22Rv1 (cell line): ENCODE data around the gene RAP1GAP2.

Experiments
- H3K27ac ChIP-seq: fragments of 450-650 bp; 2 replicates; pipeline ENCODE4 v1.5.1; 2017
- CTCF ChIP-seq: fragments of 450-650 bp; IDR thresholded peaks from 2 replicates; pipeline ENCODE4 v1.5.1; 2017; ENCODE audit warnings: mild to moderate bottlenecking
- ZFX ChIP-seq: fragments of 450-650 bp; IDR thresholded peaks from 2 replicates; pipeline ENCODE4 v1.6.1; 2017; ENCODE audit warnings: antibody characterized with exemption, borderline replicate concordance

The RAP1GAP2 gene

GRCh38 chr17:2909846-2910234, 113.6 kb downstream of the RAP1GAP2 start:
- TF ChIP-seq ZFX (no peak), CTCF (no peak)
- H3K27ac ChIP-seq, result no peak overlapping the region

- TF ChIP-seq CTCF (no peak), ZFX (no peak)
- H3K27ac ChIP-seq, result no peak overlapping the region
Measured at GRCh38 chr17:2911035-2911754, 115.0 kb downstream of the RAP1GAP2 start.

GRCh38 chr17:2911755-2912111, 115.5 kb downstream of the RAP1GAP2 start:
- no peak overlapping the region for H3K27ac ChIP-seq
- no peak for TF ChIP-seq CTCF
- TF ChIP-seq ZFX, result no peak

GRCh38 chr17:2912754-2913153, 116.5 kb downstream of the RAP1GAP2 start:
- no peak overlapping the region for H3K27ac ChIP-seq
- TF ChIP-seq ZFX, result no peak
- TF ChIP-seq CTCF, result no peak

GRCh38 chr17:2916461-2916860, 120.2 kb downstream of the RAP1GAP2 start:
- no peak for TF ChIP-seq ZFX
- no peak for TF ChIP-seq CTCF

GRCh38 chr17:2921443-2921842, 125.2 kb downstream of the RAP1GAP2 start:
- no peak overlapping the region for H3K27ac ChIP-seq
- TF ChIP-seq ZFX (no peak), CTCF (no peak)

More at GRCh38 chr17:2916461-2916860, 120.2 kb downstream of the RAP1GAP2 start:
- no peak overlapping the region for H3K27ac ChIP-seq

- no peak overlapping the region for H3K27ac ChIP-seq
- TF ChIP-seq CTCF (no peak), ZFX (no peak)
Measured at GRCh38 chr17:2924211-2924610, 128.0 kb downstream of the RAP1GAP2 start.
